Activated CD4-positive, alpha-beta T cell treated with anti-CD3 and anti-CD28 coated beads, Interleukin-2, amount 10 ng/mL, durations not matched to agents 7 days and 5 days (primary cell): Measurements from ENCODE around the gene ZSCAN5A. TPM values are rescaled to one million over a fixed set of nuclear protein-coding genes. Genes with fewer than 3 reads are reported as not detected.
"Not testable (repeated sequence)": the region's sequence is repeated elsewhere in the genome, so short reads cannot be mapped to it uniquely, and the experiment has no call there.

Source experiments
- CTCF ChIA-PET: fragments of 350-600 bp; sonication (Branson Sonifier 250); formaldehyde crosslinking; loops from one replicate; lab custom pipeline; 2021; ENCODE audit warnings: antibody characterized with exemption; lab: Charles Lee
- POLR2A ChIA-PET: fragments of 350-600 bp; sonication (Branson Sonifier 250); formaldehyde crosslinking; loops from one replicate; lab custom pipeline; 2021; ENCODE audit warnings: antibody characterized with exemption; lab: Charles Lee
- DNase-seq: peaks from one replicate; pipeline ENCODE4 v3.0.0-alpha.2; 2020
- H3K27ac Mint-ChIP-seq: one replicate; pipeline ENCODE4 v1.8.0; 2021; ENCODE audit warnings: mild to moderate bottlenecking, moderate library complexity, mixed read lengths
- H3K27me3 Mint-ChIP-seq: one replicate; pipeline ENCODE4 v1.8.0; 2021; ENCODE audit warnings: mixed read lengths
- H3K36me3 Mint-ChIP-seq: one replicate; pipeline ENCODE4 v1.8.0; 2021; ENCODE audit warnings: low read depth, mixed read lengths
- H3K4me1 Mint-ChIP-seq: one replicate; pipeline ENCODE4 v1.8.0; 2021; ENCODE audit warnings: mixed read lengths
- H3K4me3 Mint-ChIP-seq: one replicate; pipeline ENCODE4 v1.8.0; 2021; ENCODE audit warnings: mild to moderate bottlenecking, moderate library complexity, mixed read lengths
- H3K9me3 Mint-ChIP-seq: one replicate; pipeline ENCODE4 v1.8.0; 2021; ENCODE audit warnings: mixed read lengths
- total RNA-seq, 2 experiments: library from RNA; stranded (reverse); gene quantifications; one replicate each; pipeline ENCODE4 v1.2.3, GENCODE V29; 2021

Gene ZSCAN5A, protein sequence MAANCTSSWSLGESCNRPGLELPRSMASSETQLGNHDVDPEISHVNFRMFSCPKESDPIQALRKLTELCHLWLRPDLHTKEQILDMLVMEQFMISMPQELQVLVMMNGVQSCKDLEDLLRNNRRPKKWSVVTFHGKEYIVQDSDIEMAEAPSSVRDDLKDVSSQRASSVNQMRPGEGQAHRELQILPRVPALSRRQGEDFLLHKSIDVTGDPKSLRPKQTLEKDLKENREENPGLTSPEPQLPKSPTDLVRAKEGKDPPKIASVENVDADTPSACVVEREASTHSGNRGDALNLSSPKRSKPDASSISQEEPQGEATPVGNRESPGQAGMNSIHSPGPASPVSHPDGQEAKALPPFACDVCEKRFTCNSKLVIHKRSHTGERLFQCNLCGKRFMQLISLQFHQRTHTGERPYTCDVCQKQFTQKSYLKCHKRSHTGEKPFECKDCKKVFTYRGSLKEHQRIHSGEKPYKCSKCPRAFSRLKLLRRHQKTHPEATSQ
- total RNA-seq, result 1 to 10 TPM; 9.3 to 9.4 TPM

DNA sequence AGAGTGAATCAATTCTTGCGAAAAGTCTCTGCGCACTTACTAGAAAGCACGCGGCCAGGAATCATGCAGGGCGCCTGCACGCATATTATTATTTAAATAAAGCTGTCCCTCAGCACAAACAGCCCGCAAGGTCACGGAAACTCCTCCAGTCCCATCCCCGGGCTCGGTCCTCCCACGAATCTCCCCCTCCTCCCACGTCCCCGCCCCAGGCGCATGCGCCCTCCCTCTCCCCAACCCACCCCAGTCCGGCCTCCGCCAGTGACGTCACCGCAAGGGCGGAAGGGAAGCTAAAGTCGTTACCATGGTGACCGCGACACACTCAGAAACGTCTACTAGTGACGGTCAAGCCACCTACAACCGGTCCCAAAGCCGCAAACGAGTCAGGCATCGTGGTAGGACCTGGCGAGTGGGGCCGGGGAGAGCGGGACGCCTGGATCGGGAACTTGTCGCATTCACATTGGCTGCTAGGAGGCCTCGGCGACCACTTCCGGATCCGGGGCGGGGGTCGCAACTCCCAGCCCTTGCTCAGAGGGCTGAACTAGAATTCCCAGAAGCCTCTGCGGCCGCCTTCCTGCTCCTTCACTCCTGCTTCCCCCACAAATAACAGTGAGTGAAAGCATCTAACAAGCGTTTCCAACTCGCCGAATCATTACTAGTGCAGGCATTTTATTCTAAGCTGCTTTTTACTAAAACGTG lies at the start of gene ZSCAN5A:
Gene ZSCAN5A (minus strand): TSS at position 459 of the 696 bp plus-strand sequence. CDS start 89,793 bp downstream, outside the sequence.
- DNase-seq, result peak; percentile 97
- Mint-ChIP-seq H3K27ac (peak within 1 kb of the TSS; percentile 96), H3K27me3 (no peaks in the 10 kb centered on the region), H3K9me3 (no peaks in the 10 kb centered on the region), H3K36me3 (peaks cover 22% of the 10 kb centered on the region), H3K4me1 (peaks cover 35% of the 10 kb centered on the region), H3K4me3 (peak within 1 kb of the TSS; percentile 82)
- CTCF ChIA-PET, result interaction anchor here (0.8 to 1.6 kb wide), 4 partner anchors 9 to 233 kb away, joined by 3 to 4 read pairs (median 3); no protein-coding TSS in a partner anchor
- POLR2A ChIA-PET, result no interaction called here

DNA sequence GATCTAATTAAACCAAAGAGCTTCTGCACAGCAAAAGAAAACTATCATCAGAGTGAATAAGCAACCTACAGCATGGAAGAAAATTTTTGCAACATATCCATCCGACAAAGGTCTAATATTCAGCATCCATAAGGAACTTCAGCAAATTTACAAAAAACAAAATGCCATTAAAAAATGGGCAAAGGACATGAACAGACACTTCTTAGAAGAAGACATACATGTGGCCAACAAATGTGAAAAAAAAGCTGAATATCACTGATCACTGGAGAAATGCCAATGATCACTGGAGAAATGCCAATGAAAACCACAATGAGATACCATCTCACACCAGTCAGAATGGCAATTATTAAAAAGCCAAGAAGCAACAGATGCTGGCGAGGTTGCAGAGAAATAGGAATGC lies 46.2 kb upstream of the ZSCAN5A start:
- CTCF ChIA-PET, result no interaction called here
- peaks cover 6% of the 10 kb centered on the region for H3K36me3 Mint-ChIP-seq

DNA sequence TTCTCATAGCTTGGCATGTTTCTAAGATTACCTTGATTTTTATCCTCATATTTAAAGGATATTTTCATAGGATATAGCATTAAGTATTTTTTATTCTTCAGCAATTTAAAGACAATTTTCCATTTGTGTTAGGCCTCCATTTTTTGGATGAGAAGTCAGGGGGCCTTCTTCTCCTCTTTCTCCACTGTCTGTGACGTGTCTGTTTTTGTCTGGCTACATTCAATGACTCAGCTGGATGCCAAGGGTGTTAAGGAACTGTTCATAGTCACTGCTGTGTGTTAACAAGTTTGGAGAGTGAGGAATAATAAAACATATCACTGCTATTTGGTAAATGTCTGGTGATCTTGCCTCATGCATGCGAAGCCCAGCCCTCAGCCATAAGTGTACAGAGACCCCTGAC lies 42.3 kb upstream of the ZSCAN5A start:
- Mint-ChIP-seq H3K36me3 (no peaks in the 10 kb centered on the region), H3K4me1 (no peaks in the 10 kb centered on the region), H3K27ac (no peak overlapping the region), H3K27me3 (no peaks in the 10 kb centered on the region), H3K9me3 (peaks cover 23% of the 10 kb centered on the region), H3K4me3 (no peak overlapping the region)
- POLR2A ChIA-PET, result no interaction called here
- CTCF ChIA-PET, result no interaction called here
- DNase-seq, result no peak

More for the DNA sequence above, 46.2 kb upstream of the ZSCAN5A start:
- no peaks in the 10 kb centered on the region for H3K27me3 Mint-ChIP-seq
- H3K9me3 Mint-ChIP-seq, result peaks cover 45% of the 10 kb centered on the region
- no peak for DNase-seq
- no peaks in the 10 kb centered on the region for H3K4me1 Mint-ChIP-seq
- no peak overlapping the region for H3K4me3 Mint-ChIP-seq
- H3K27ac Mint-ChIP-seq, result no peak overlapping the region
- POLR2A ChIA-PET, result no interaction called here

DNA sequence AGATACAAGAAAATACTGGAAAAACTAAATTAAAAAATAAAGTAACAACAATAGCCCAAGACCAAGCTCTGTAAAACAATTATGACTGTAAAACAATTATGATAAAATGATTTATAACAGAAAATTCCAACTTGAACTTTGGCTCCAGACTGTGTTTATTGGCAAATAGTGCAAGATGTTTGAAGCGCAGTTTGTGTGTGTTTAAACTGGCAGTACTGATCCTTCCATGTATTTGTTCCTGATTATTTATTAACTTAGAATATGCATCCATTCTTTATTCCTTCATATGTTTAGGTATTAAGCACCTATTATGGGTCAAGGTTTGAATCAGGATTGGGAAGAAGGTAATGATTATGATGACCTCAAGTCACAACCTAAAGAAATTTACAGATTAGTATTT lies 40.9 kb upstream of the ZSCAN5A start:
- POLR2A ChIA-PET, result no interaction called here
- no peaks in the 10 kb centered on the region for H3K36me3 Mint-ChIP-seq
- no peaks in the 10 kb centered on the region for H3K4me1 Mint-ChIP-seq
- DNase-seq, result no peak
- peaks cover 15% of the 10 kb centered on the region for H3K9me3 Mint-ChIP-seq
- no peaks in the 10 kb centered on the region for H3K27me3 Mint-ChIP-seq
- CTCF ChIA-PET, result no interaction called here
- H3K27ac Mint-ChIP-seq, result no peak overlapping the region
- H3K4me3 Mint-ChIP-seq, result no peak overlapping the region

DNA sequence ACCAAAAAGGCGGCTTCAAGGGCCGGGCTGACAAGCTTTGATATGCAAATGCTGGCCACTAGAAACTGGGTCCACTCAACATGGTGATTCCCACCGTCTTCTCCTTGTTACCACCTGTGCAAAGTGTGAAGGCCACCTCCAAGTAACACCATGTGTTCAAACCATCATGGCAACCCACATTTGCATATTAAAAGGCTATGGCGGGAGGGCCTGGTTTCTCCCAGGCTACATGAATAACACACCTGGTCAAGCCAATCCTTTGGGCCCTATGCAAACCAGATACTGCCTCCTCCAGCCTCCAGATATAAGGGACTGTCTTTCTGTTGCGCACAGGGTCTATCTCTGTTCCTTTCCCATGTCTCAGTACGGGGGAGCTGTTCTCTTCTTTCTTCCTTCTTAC lies 36.6 kb upstream of the ZSCAN5A start:
- Mint-ChIP-seq H3K4me1 (no peaks in the 10 kb centered on the region), H3K4me3 (no peak overlapping the region), H3K36me3 (no peaks in the 10 kb centered on the region), H3K27me3 (no peaks in the 10 kb centered on the region), H3K9me3 (no peaks in the 10 kb centered on the region), H3K27ac (no peak overlapping the region)
- CTCF ChIA-PET, result interaction anchor here (0.7 kb wide), 1 partner anchor 25 kb away, joined by 3 read pairs; no protein-coding TSS in a partner anchor
- POLR2A ChIA-PET, result no interaction called here
- no peak for DNase-seq

DNA sequence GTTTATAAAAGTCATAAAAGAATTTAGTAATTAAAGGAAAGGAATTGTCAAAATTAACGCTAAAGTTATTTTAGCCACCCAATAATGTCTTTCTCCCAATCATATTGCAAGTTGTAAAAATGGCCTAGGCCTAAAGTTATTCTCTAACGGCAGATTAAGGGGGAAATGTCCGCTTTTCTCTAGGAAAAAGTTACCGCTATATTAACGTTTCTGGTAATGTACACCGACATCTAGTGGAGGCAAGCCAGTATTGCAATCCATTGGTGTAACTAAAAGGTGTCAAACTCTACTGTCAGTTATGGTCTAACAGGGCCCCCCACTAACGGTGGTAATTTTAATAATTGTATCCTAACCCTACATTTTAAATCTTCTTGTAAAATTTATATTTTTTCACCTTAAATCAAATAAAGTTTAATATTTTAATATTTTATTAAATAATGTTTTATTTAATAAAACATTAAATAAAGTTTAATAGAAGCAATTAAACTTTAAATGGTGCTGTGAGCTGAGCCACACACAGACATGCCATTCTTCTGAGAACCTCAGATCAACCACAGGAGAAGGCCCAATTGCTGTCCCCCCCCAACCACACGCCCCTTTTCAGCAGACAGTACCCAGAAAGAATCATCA lies 35.9 kb upstream of the ZSCAN5A start:
- CTCF ChIA-PET, result interaction anchor here (0.7 kb wide), 1 partner anchor 25 kb away, joined by 3 read pairs; no protein-coding TSS in a partner anchor
- Mint-ChIP-seq H3K36me3 (no peaks in the 10 kb centered on the region), H3K4me3 (no peak overlapping the region), H3K27ac (no peak overlapping the region), H3K27me3 (no peaks in the 10 kb centered on the region), H3K4me1 (no peaks in the 10 kb centered on the region), H3K9me3 (no peaks in the 10 kb centered on the region)
- peak; percentile 66 for DNase-seq
- POLR2A ChIA-PET, result no interaction called here

DNA sequence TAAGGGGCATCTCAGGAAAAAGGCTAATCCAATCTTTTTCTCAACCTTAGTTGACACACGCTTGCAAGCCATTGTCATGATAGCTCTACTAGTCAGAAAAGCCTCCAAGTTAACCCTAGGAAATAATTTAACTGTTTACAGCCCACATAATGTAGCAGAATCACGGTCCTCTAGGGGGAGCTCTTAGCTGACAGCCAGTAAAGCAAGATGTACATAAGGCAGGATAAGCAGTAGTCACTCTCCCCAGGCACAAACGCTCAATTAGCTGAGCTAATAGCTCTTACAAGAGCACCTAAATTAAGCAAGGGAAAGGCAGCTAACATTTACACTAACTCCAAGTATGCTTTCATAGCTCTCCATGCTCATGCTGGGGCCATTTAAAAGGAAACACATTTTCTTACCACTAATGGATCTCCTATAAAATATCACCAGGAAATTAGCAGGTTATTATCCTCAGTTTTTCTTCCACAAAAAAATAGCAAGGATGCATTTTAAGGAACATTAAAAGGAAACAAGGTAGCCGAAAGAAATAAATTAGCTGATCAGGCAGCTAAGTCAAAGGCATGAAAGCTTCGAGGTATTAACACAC lies 33.7 kb upstream of the ZSCAN5A start:
- Mint-ChIP-seq H3K4me1 (no peaks in the 10 kb centered on the region), H3K4me3 (no peak overlapping the region), H3K36me3 (no peaks in the 10 kb centered on the region), H3K27ac (no peak overlapping the region), H3K9me3 (peaks cover under 1% of the 10 kb centered on the region), H3K27me3 (no peaks in the 10 kb centered on the region)
- POLR2A ChIA-PET, result no interaction called here
- CTCF ChIA-PET, result interaction anchor here (0.5 to 1.9 kb wide), 6 partner anchors 13 to 1103 kb away, joined by 3 to 4 read pairs (median 4); no protein-coding TSS in a partner anchor
- DNase-seq, result peak; percentile 44

DNA sequence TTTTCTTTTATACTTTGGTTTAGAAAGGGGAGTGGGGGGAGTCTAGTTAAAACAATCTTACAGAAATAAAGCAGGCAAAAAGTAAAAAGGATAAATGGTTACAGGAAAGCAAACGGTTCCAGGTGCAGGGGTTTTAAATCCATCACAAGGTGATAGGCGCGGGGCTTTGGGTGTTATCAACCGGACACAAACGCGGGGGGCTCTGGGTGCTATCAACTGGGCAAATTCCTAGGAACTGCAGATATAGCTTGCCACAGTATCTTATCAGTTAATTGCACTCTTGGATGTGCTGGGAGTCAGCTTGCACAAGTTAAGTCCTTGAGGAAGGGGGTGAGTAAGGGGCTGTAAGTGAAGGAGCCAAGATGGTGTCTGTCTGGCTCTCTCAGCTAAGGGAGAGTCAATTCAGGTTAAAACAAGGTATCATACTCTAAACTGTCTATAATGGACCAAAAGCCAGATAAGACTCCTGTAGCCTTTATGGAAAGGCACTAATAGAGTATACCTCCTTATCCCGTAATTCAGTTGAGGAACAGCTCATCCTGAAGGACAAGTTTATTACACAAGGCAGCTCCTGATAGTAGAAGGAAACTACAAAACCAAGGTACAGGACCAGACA lies 32.6 kb upstream of the ZSCAN5A start:
- no peak for DNase-seq
- no peaks in the 10 kb centered on the region for H3K36me3 Mint-ChIP-seq
- H3K27me3 Mint-ChIP-seq, result no peaks in the 10 kb centered on the region
- H3K9me3 Mint-ChIP-seq, result peaks cover 10% of the 10 kb centered on the region
- ChIA-PET CTCF (interaction anchor here (0.9 to 1.9 kb wide), 3 partner anchors 12 to 248 kb away, joined by 3 to 4 read pairs (median 3); partner anchors contain the start of gene ZNF71), POLR2A (no interaction called here)
- H3K27ac Mint-ChIP-seq, result no peak overlapping the region
- no peak overlapping the region for H3K4me3 Mint-ChIP-seq
- H3K4me1 Mint-ChIP-seq, result no peaks in the 10 kb centered on the region

DNA sequence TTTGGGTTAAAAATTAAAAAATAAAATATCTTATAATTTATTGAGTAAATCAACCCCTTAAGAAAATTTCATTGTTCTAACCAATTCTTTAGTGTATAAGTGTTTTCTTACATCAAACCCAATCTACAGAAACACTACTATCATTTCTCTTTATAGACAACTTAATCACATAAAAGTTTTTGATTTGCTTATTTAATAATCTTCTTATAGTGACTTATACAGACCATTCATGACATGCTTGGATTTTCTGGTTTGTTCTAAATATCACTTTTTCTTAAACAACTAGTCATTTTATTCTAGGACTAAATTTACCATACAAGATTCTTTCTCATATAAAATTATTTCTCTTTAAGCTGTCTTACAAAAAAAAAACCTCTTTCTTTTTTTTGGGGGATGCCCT lies 27.3 kb upstream of the ZSCAN5A start:
- Mint-ChIP-seq H3K9me3 (peaks cover 31% of the 10 kb centered on the region), H3K4me3 (no peak overlapping the region), H3K27me3 (no peaks in the 10 kb centered on the region), H3K36me3 (no peaks in the 10 kb centered on the region), H3K4me1 (no peaks in the 10 kb centered on the region), H3K27ac (no peak overlapping the region)
- CTCF ChIA-PET, result no interaction called here
- no peak for DNase-seq
- POLR2A ChIA-PET, result no interaction called here

DNA sequence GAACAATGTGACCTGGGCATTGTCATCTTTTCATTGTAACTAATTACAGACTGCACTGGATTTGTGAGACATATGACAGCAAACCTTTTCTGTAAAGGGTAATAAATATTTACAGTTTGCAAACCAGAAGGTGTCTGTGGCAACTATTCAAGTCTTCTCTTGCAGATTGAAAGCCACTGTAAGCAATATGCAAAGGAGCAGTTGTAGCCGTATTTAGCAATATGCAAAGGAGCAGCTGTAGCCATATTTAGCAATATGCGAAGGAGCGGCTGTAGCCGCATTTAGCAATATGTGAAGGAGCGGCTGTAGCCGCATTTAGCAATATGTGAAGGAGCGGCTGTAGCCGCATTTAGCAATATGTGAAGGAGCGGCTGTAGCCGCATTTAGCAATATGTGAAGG lies 24.4 kb upstream of the ZSCAN5A start:
- CTCF ChIA-PET, result not testable (repeated sequence)

DNA sequence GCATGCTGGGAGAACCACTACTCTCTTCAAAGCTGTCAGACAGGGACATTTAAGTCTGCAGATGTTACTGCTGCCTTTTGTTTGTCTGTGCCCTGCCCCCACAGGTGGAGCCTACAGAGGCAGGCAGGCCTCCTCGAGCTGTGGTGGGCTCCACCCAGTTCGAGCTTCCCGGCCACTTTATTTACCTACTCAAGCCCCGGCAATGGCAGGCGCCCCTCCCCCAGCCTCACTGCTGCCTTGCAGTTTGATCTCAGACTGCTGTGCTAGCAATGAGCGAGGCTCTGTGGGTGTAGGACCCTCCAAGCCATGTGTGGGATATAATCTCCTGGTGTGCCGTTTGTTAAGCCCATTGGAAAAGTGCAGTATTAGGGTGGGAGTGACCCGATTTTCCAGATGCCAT lies 22.4 kb upstream of the ZSCAN5A start:
- H3K27me3 Mint-ChIP-seq, CTCF ChIA-PET: not testable (repeated sequence)
- H3K9me3 Mint-ChIP-seq, result peaks cover 21% of the 10 kb centered on the region

More for the DNA sequence above, 24.4 kb upstream of the ZSCAN5A start:
- DNase-seq, H3K27me3 Mint-ChIP-seq, H3K27ac Mint-ChIP-seq, H3K4me3 Mint-ChIP-seq, H3K36me3 Mint-ChIP-seq, POLR2A ChIA-PET, H3K4me1 Mint-ChIP-seq: not testable (repeated sequence)
- H3K9me3 Mint-ChIP-seq, result peaks cover 31% of the 10 kb centered on the region

DNA sequence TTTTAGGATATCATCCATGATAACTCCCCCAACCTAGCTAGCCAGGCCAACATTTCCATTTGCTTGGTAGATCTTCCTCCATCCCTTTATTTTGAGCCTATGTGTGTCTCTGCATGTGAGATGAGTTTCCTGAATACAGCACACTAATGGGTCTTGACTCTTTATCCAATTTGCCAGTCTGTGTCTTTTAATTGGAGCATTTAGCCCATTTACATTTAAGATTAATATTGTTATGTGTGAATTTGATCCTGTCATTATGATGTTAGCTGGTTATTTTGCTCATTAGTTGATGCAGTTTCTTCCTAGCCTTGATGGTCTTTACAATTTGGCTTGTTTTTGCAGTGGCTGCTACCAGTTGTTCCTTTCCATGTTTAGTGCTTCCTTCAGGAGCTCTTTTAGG lies 20.7 kb upstream of the ZSCAN5A start:
- H3K27ac Mint-ChIP-seq, DNase-seq, H3K4me3 Mint-ChIP-seq: not testable (repeated sequence)

More for the DNA sequence above, 22.4 kb upstream of the ZSCAN5A start:
- DNase-seq, H3K4me3 Mint-ChIP-seq, POLR2A ChIA-PET, H3K36me3 Mint-ChIP-seq, H3K4me1 Mint-ChIP-seq, H3K27ac Mint-ChIP-seq: not testable (repeated sequence)

More for the DNA sequence above, 20.7 kb upstream of the ZSCAN5A start:
- H3K36me3 Mint-ChIP-seq, H3K4me1 Mint-ChIP-seq, H3K27me3 Mint-ChIP-seq, POLR2A ChIA-PET: not testable (repeated sequence)
- CTCF ChIA-PET, result interaction anchor here (1.0 kb wide), 1 partner anchor 13 kb away, joined by 3 read pairs; no protein-coding TSS in a partner anchor
- peaks cover 11% of the 10 kb centered on the region for H3K9me3 Mint-ChIP-seq
